Measurements from ENCODE around the gene SLC9A9. TPM values are rescaled to one million over a fixed set of nuclear protein-coding genes. Genes with fewer than 3 reads are reported as not detected.

SLC9A9 gene
- 5.0 TPM for total RNA-seq

DNA sequence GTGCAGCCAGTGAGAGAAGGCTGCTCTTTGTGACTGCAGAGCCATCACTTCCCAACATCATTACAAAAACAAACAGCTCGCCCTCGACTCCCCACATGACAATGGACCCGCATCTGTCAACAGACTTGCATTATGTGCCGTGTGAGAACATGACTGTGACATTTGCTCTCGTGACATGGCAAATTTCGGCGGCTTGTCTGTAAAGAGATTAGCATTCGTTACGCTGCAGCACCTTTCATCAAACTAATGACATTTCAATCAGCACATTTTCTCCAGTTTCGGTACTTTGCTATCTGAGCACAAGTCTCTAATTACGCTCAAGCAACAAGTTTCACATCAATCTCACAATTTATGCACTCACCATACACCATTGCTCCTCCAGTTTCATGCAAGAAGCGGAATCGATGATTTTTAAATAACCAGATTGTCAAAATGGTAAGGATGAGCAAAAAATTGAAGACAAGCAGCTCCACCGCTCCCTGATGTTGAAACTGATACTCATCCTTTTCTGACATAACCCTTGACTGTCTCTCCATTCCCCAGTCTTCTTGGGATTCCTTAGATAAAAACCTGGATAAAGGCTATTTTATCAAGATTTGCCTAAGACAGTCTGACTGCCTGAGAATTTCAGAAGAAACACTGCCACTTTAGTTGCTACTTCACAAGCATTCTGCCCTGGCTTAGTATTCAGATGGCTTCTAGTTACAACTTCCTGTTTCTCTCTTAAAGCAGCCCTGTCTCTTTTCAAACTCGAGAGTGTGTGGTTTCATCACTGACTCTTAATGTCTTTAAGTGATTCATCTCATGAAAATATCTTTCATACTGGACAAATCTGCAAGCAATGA is at the start of gene SLC9A9:
Gene SLC9A9 (minus strand): TSS at position 682 of the 845 bp plus-strand sequence. CDS start 146 bp downstream, at position 536.

Other genes starting within 250 kb of the SLC9A9 start
- gene DIPK2A, start 123.4 kb upstream of the SLC9A9 start, total RNA-seq, result 72.3 TPM